AG09309 (cell line): ENCODE measurements around the gene IL10RB.

Source experiments
- DNase-seq: peaks from one replicate; pipeline ENCODE4 v3.0.0-alpha.2; 2010; ENCODE audit warnings: low read depth
- H3K4me3 ChIP-seq: 2 replicates; pipeline ENCODE4 v1.5.1; 2011; ENCODE audit warnings: mild to moderate bottlenecking, low read depth, low read length, moderate library complexity; ENCODE audit not compliant: control insufficient read depth
- CTCF ChIP-seq: IDR thresholded peaks from 2 replicates; pipeline ENCODE4 v1.5.1; 2011; ENCODE audit warnings: mild to moderate bottlenecking, low read depth, low read length, inconsistent platforms; ENCODE audit not compliant: insufficient read depth, control insufficient read depth; ENCODE audit errors: missing control alignments

IL10RB gene

GRCh38 chr21:33305344-33305671 is 39.1 kb downstream of the IL10RB start:
- TF ChIP-seq CTCF, result no peak
- H3K4me3 ChIP-seq, result no peak overlapping the region
- no peak for DNase-seq

GRCh38 chr21:33305938-33306337 is 39.8 kb downstream of the IL10RB start:
- no peak overlapping the region for H3K4me3 ChIP-seq
- no peak for TF ChIP-seq CTCF
- no peak for DNase-seq

- DNase-seq, result no peak
- TF ChIP-seq CTCF, result no peak
- no peak overlapping the region for H3K4me3 ChIP-seq
Measured at GRCh38 chr21:33308586-33309490, 42.7 kb downstream of the IL10RB start.

- TF ChIP-seq CTCF, result no peak
- no peak for DNase-seq
Measured at GRCh38 chr21:33309778-33310177, 43.6 kb downstream of the IL10RB start.

GRCh38 chr21:33312121-33312520 is 46.0 kb downstream of the IL10RB start:
- no peak for DNase-seq
- H3K4me3 ChIP-seq, result no peak overlapping the region
- no peak for TF ChIP-seq CTCF

More at GRCh38 chr21:33309778-33310177, 43.6 kb downstream of the IL10RB start:
- no peak overlapping the region for H3K4me3 ChIP-seq

GRCh38 chr21:33313183-33313582 is 47.0 kb downstream of the IL10RB start:
- TF ChIP-seq CTCF, result no peak
- DNase-seq, result no peak
- H3K4me3 ChIP-seq, result no peak overlapping the region
